Measurements from ENCODE around the gene HEPHL1.

DNA sequence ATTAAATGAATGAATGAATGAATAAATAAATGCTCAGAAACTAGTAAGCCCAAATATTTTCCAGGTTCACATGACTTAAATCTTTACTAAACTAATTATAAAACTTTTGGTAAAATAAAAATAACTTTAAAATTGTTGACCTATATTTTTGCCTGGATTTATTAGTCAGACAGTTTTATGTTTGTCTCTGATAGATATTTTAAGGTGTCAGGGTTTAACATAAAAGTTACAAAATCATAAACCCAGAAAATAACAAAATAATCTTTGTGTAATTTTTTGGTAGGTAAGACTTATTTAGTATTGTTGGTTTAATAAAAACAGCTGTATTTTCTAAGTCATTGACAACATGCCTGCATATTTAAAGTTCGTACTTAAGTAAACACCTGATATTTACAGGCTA lies 27.4 kb upstream of the HEPHL1 start:
- TF ChIP-seq, protein P1, sequence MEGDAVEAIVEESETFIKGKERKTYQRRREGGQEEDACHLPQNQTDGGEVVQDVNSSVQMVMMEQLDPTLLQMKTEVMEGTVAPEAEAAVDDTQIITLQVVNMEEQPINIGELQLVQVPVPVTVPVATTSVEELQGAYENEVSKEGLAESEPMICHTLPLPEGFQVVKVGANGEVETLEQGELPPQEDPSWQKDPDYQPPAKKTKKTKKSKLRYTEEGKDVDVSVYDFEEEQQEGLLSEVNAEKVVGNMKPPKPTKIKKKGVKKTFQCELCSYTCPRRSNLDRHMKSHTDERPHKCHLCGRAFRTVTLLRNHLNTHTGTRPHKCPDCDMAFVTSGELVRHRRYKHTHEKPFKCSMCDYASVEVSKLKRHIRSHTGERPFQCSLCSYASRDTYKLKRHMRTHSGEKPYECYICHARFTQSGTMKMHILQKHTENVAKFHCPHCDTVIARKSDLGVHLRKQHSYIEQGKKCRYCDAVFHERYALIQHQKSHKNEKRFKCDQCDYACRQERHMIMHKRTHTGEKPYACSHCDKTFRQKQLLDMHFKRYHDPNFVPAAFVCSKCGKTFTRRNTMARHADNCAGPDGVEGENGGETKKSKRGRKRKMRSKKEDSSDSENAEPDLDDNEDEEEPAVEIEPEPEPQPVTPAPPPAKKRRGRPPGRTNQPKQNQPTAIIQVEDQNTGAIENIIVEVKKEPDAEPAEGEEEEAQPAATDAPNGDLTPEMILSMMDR (IDR thresholded peaks at IDR 0.05), result no peak
- no peak for TF ChIP-seq POLR2A (IDR thresholded peaks at IDR 0.05)
